CD4-positive, alpha-beta T cell (primary cell): ENCODE data around the gene OSM. TPM values are rescaled to one million over a fixed set of nuclear protein-coding genes. Genes with fewer than 3 reads are reported as not detected.

Source experiments
- ATAC-seq: fragments of 200-7000 bp; cut with Tn5 transposase; one replicate; pipeline ENCODE4 v1.10.0; 2022; ENCODE audit warnings: mild to moderate bottlenecking; ENCODE audit not compliant: poor library complexity
- CTCF ChIA-PET: fragments of 350-600 bp; sonication (Branson Sonifier 250); formaldehyde crosslinking; loops from one replicate; lab custom pipeline; 2021; ENCODE audit warnings: antibody characterized with exemption, inconsistent platforms; lab: Charles Lee
- POLR2A ChIA-PET: fragments of 350-600 bp; sonication (Branson Sonifier 250); formaldehyde crosslinking; loops from one replicate; lab custom pipeline; 2021; ENCODE audit warnings: antibody characterized with exemption, inconsistent platforms; lab: Charles Lee
- DNase-seq, 14 experiments: peaks; one replicate each; pipeline ENCODE4 v3.0.0-alpha.2; 2013 to 2020; ENCODE audit warnings: mixed read lengths in 2 of 14
- H3K27ac ChIP-seq, 2 donors: one replicate each; pipeline versions ENCODE4 v1.5.1 to v1.7.0; 2013; ENCODE audit warnings: low read length in 2 of 2, low read depth in 1 of 2, mild to moderate bottlenecking in 1 of 2
- H3K27me3 ChIP-seq, 2 experiments: 1 replicate in 1 of 2; 2 replicates in 1 of 2; pipeline versions ENCODE4 v1.6.1 to v1.7.0; 2013; ENCODE audit warnings: low read length in 2 of 2, control low read depth in 1 of 2, mild to moderate bottlenecking in 1 of 2, moderate library complexity in 1 of 2; ENCODE audit not compliant: insufficient read depth in 2 of 2, control insufficient read depth in 1 of 2
- H3K36me3 ChIP-seq: one replicate; pipeline ENCODE4 v1.6.1; 2013; ENCODE audit warnings: low read length, control low read depth; ENCODE audit not compliant: insufficient read depth
- H3K4me1 ChIP-seq: one replicate; pipeline ENCODE4 v1.6.1; 2013; ENCODE audit warnings: low read length, control low read depth; ENCODE audit not compliant: insufficient read depth
- H3K4me3 ChIP-seq: one replicate; pipeline ENCODE4 v1.5.1; 2013; ENCODE audit warnings: mild to moderate bottlenecking, low read length, moderate library complexity
- H3K9me3 ChIP-seq, 2 experiments: 1 replicate in 1 of 2; 2 replicates in 1 of 2; pipeline versions ENCODE4 v1.6.1 to v1.7.0; 2013; ENCODE audit warnings: low read length in 2 of 2, mild to moderate bottlenecking in 2 of 2, control low read depth in 1 of 2, moderate library complexity in 1 of 2; ENCODE audit not compliant: control insufficient read depth in 1 of 2, insufficient read depth in 1 of 2
- H3K27ac Mint-ChIP-seq: one replicate; pipeline ENCODE4 v1.8.0; 2020; ENCODE audit warnings: mixed read lengths
- H3K27me3 Mint-ChIP-seq: one replicate; pipeline ENCODE4 v1.8.0; 2021; ENCODE audit warnings: mixed read lengths
- H3K36me3 Mint-ChIP-seq: one replicate; pipeline ENCODE4 v1.8.0; 2021; ENCODE audit warnings: low read depth, mixed read lengths
- H3K4me1 Mint-ChIP-seq: one replicate; pipeline ENCODE4 v1.8.0; 2021; ENCODE audit warnings: low read depth, mixed read lengths
- H3K4me3 Mint-ChIP-seq: one replicate; pipeline ENCODE4 v1.8.0; 2020; ENCODE audit warnings: mild to moderate bottlenecking, mixed read lengths
- H3K9me3 Mint-ChIP-seq: one replicate; pipeline ENCODE4 v1.8.0; 2020; ENCODE audit warnings: mixed read lengths
- CTCF ChIP-seq: fragments of 200-600 bp; IDR thresholded peaks from one replicate; pipeline ENCODE4 v1.8.0; 2022; ENCODE audit warnings: antibody characterized with exemption, mild to moderate bottlenecking
- intact Hi-C, 2 experiments: fragments of 100-400 bp; cut with DNase I in 1 of 2; cut with micrococcal nuclease in 1 of 2; formaldehyde crosslinking; loops; one replicate each; pipeline versions ENCODE4 v1.15.1 to v1.9.0; 2023 to 2025; cut with DNase I, micrococcal nuclease
- total RNA-seq, 174 experiments: library from RNA in 2 of 174; stranded (reverse) in 2 of 174; gene quantifications; one replicate each; pipeline ENCODE4 v1.2.3 and lab custom pipeline; 2021 to 2026

Gene OSM
- total RNA-seq, 2 experiments from 2014 or later, result 13.9 to 16.7 TPM

GRCh38 chr22:30250039-30250565, 16.5 kb downstream of the OSM start:
- Mint-ChIP-seq H3K4me1 (peaks cover 30% of the 10 kb centered on the region), H3K9me3 (no peaks in the 10 kb centered on the region), H3K27ac (no peak overlapping the region), H3K27me3 (peaks cover 22% of the 10 kb centered on the region), H3K36me3 (no peaks in the 10 kb centered on the region), H3K4me3 (no peak overlapping the region)
- no peak for ATAC-seq
- peaks cover 0 to 6% of the 10 kb centered on the region in 2 experiments for H3K27me3 ChIP-seq
- no peak overlapping the region for H3K27ac ChIP-seq
- POLR2A ChIA-PET, result no interaction called here
- DNase-seq, result no peak
- H3K4me1 ChIP-seq, result peaks cover 39% of the 10 kb centered on the region
- H3K9me3 ChIP-seq, result no peaks in the 10 kb centered on the region
- CTCF ChIA-PET, result no interaction called here
- no peak for TF ChIP-seq CTCF
- H3K4me3 ChIP-seq, result no peak overlapping the region
- intact Hi-C loops, result no loop called here
- no peaks in the 10 kb centered on the region for H3K36me3 ChIP-seq

- CTCF ChIA-PET, result no interaction called here
- H3K36me3 Mint-ChIP-seq, result no peaks in the 10 kb centered on the region
- no peak overlapping the region for H3K27ac ChIP-seq
- no peaks in the 10 kb centered on the region for H3K9me3 ChIP-seq
- ATAC-seq, result no peak
- no peak overlapping the region for H3K4me3 Mint-ChIP-seq
- H3K27me3 Mint-ChIP-seq, result peaks cover 22% of the 10 kb centered on the region
- H3K9me3 Mint-ChIP-seq, result no peaks in the 10 kb centered on the region
- peaks cover 0 to 6% of the 10 kb centered on the region in 2 experiments for H3K27me3 ChIP-seq
- peaks cover 35% of the 10 kb centered on the region for H3K4me1 Mint-ChIP-seq
- no peak overlapping the region for H3K27ac Mint-ChIP-seq
- TF ChIP-seq CTCF, result no peak
- H3K36me3 ChIP-seq, result no peaks in the 10 kb centered on the region
- intact Hi-C loops, result no loop called here
- H3K4me1 ChIP-seq, result peaks cover 47% of the 10 kb centered on the region
- no peak for DNase-seq
- no peak overlapping the region for H3K4me3 ChIP-seq
- POLR2A ChIA-PET, result no interaction called here
Observed at GRCh38 chr22:30249049-30250038, 17.3 kb downstream of the OSM start.

GRCh38 chr22:30248484-30248883, 18.2 kb downstream of the OSM start:
- H3K36me3 Mint-ChIP-seq, result no peaks in the 10 kb centered on the region
- H3K4me3 Mint-ChIP-seq, result peak overlapping the region; percentile 47
- TF ChIP-seq CTCF, result no peak
- H3K27ac Mint-ChIP-seq, result no peak overlapping the region
- peaks cover 42% of the 10 kb centered on the region for H3K4me1 Mint-ChIP-seq
- ATAC-seq (no peak), DNase-seq (no peak)
- H3K9me3 Mint-ChIP-seq, result no peaks in the 10 kb centered on the region
- Histone ChIP-seq H3K36me3 (no peaks in the 10 kb centered on the region), H3K27ac (no peak overlapping the region), H3K9me3 (no peaks in the 10 kb centered on the region), H3K27me3 (peaks cover 0 to 6% of the 10 kb centered on the region in 2 experiments), H3K4me1 (peaks cover 55% of the 10 kb centered on the region), H3K4me3 (no peak overlapping the region)
- ChIA-PET CTCF (no interaction called here), POLR2A (no interaction called here)
- intact Hi-C loops, result no loop called here
- peaks cover 22% of the 10 kb centered on the region for H3K27me3 Mint-ChIP-seq
